Measurements from ENCODE around the gene PCARE. TPM values are rescaled to one million over a fixed set of nuclear protein-coding genes. Genes with fewer than 3 reads are reported as not detected.

Gene PCARE
- total RNA-seq, 1 donor from 2014 or later, result not detected

GRCh38 chr2:29084554-29084953 is 10.2 kb upstream of the PCARE start:
- Mint-ChIP-seq H3K9me3 (peaks cover 6% of the 10 kb centered on the region), H3K27ac (ENCODE audit: unreplicated experiment) (no peak overlapping the region), H3K4me1 (no peaks in the 10 kb centered on the region), H3K4me3 (no peak overlapping the region), H3K36me3 (ENCODE audit: low read depth) (no peaks in the 10 kb centered on the region), H3K27me3 (ENCODE audit: low read depth) (no peaks in the 10 kb centered on the region)
- no peak for TF ChIP-seq CTCF (conservative IDR thresholded peaks at IDR 0.05)
- no peak for DNase-seq (ENCODE audit: low read depth, low spot score)

GRCh38 chr2:29082804-29083495 is 8.6 kb upstream of the PCARE start:
- no peak for TF ChIP-seq CTCF (conservative IDR thresholded peaks at IDR 0.05)
- Mint-ChIP-seq H3K27me3 (ENCODE audit: low read depth) (no peaks in the 10 kb centered on the region), H3K36me3 (ENCODE audit: low read depth) (peaks cover 3% of the 10 kb centered on the region), H3K4me1 (no peaks in the 10 kb centered on the region), H3K9me3 (peaks cover 7% of the 10 kb centered on the region), H3K27ac (ENCODE audit: unreplicated experiment) (peak overlapping the region; percentile 92), H3K4me3 (no peak overlapping the region)
- DNase-seq (ENCODE audit: low read depth, low spot score), result no peak

GRCh38 chr2:29080886-29081743 is 6.8 kb upstream of the PCARE start:
- no peak for DNase-seq (ENCODE audit: low read depth, low spot score)
- H3K9me3 Mint-ChIP-seq, result peaks cover 7% of the 10 kb centered on the region
- H3K36me3 Mint-ChIP-seq (ENCODE audit: low read depth), result peaks cover 5% of the 10 kb centered on the region
- H3K4me1 Mint-ChIP-seq, result peaks cover 9% of the 10 kb centered on the region
- no peak overlapping the region for H3K4me3 Mint-ChIP-seq
- H3K27ac Mint-ChIP-seq (ENCODE audit: unreplicated experiment), result no peak overlapping the region
- H3K27me3 Mint-ChIP-seq (ENCODE audit: low read depth), result no peaks in the 10 kb centered on the region
- no peak for TF ChIP-seq CTCF (conservative IDR thresholded peaks at IDR 0.05)

- no peaks in the 10 kb centered on the region for H3K27me3 Mint-ChIP-seq (ENCODE audit: low read depth)
- peaks cover 7% of the 10 kb centered on the region for H3K9me3 Mint-ChIP-seq
- H3K27ac Mint-ChIP-seq (ENCODE audit: unreplicated experiment), result no peak overlapping the region
- TF ChIP-seq CTCF (conservative IDR thresholded peaks at IDR 0.05), result no peak
- H3K4me3 Mint-ChIP-seq, result no peak overlapping the region
- peaks cover 21% of the 10 kb centered on the region for H3K4me1 Mint-ChIP-seq
- no peak for DNase-seq (ENCODE audit: low read depth, low spot score)
- peaks cover 5% of the 10 kb centered on the region for H3K36me3 Mint-ChIP-seq (ENCODE audit: low read depth)
Observed at GRCh38 chr2:29079887-29080286, 5.6 kb upstream of the PCARE start.

- H3K36me3 Mint-ChIP-seq (ENCODE audit: low read depth), result peaks cover 5% of the 10 kb centered on the region
- DNase-seq (ENCODE audit: low read depth, low spot score), result peak; percentile 26
- no peak for TF ChIP-seq CTCF (conservative IDR thresholded peaks at IDR 0.05)
- peak overlapping the region; percentile 81 for H3K27ac Mint-ChIP-seq (ENCODE audit: unreplicated experiment)
- no peaks in the 10 kb centered on the region for H3K27me3 Mint-ChIP-seq (ENCODE audit: low read depth)
- peaks cover 36% of the 10 kb centered on the region for H3K4me1 Mint-ChIP-seq
- H3K9me3 Mint-ChIP-seq, result peaks cover 4% of the 10 kb centered on the region
- H3K4me3 Mint-ChIP-seq, result peak overlapping the region; percentile 64
Observed at GRCh38 chr2:29075894-29076705, 1.8 kb upstream of the PCARE start.

Measured in neural crest cell (in vitro differentiated cells).